Epithelial cell of esophagus (primary cell): Measurements from ENCODE around the gene H1-8.

ENCODE experiments used
- DNase-seq: peaks from one replicate; pipeline ENCODE4 v3.0.0; 2010; ENCODE audit warnings: low read depth
- H3K4me3 ChIP-seq: 2 replicates; pipeline ENCODE4 v1.5.1; 2011; ENCODE audit warnings: mild to moderate bottlenecking, low read length, control low read depth
- CTCF ChIP-seq: IDR thresholded peaks from 2 replicates; pipeline ENCODE4 v1.5.1; 2011; ENCODE audit warnings: low read depth, mild to moderate bottlenecking, low read length, control low read depth, inconsistent platforms; ENCODE audit not compliant: insufficient read depth; ENCODE audit errors: missing control alignments

The H1-8 gene

GRCh38 chr3:129548104-129548965 is 5.4 kb downstream of the H1-8 start:
- no peak for TF ChIP-seq CTCF
- DNase-seq = no peak

GRCh38 chr3:129549006-129549800 is 6.2 kb downstream of the H1-8 start:
- no peak for TF ChIP-seq CTCF
- peak; percentile 85 for DNase-seq
- H3K4me3 ChIP-seq = no peak overlapping the region

More at GRCh38 chr3:129548104-129548965, 5.4 kb downstream of the H1-8 start:
- H3K4me3 ChIP-seq = no peak overlapping the region

GRCh38 chr3:129549805-129550204 is 6.8 kb downstream of the H1-8 start:
- no peak for DNase-seq
- no peak for TF ChIP-seq CTCF
- no peak overlapping the region for H3K4me3 ChIP-seq

- no peak overlapping the region for H3K4me3 ChIP-seq
- TF ChIP-seq CTCF = no peak
- no peak for DNase-seq
Observed at GRCh38 chr3:129552287-129553050, 9.5 kb downstream of the H1-8 start.

- no peak overlapping the region for H3K4me3 ChIP-seq
Observed at GRCh38 chr3:129553171-129553570, 10.2 kb downstream of the H1-8 start.

GRCh38 chr3:129553719-129554118 is 10.7 kb downstream of the H1-8 start:
- no peak for DNase-seq
- TF ChIP-seq CTCF = no peak
- no peak overlapping the region for H3K4me3 ChIP-seq

More at GRCh38 chr3:129553171-129553570, 10.2 kb downstream of the H1-8 start:
- TF ChIP-seq CTCF = no peak
- no peak for DNase-seq
